ENCODE measurements around the gene THSD7A. TPM values are rescaled to one million over a fixed set of nuclear protein-coding genes. Genes with fewer than 3 reads are reported as not detected.

THSD7A gene
- total RNA-seq, 1 donor from 2014 or later = 8.0 TPM

- DNase-seq (no peak), ATAC-seq (peak; percentile 58)
- H3K4me1 ChIP-seq = no peaks in the 10 kb centered on the region
- no peak overlapping the region for H3K4me3 ChIP-seq
- no peak overlapping the region for H3K27ac ChIP-seq
- intact Hi-C loops (cut with DNase I) = no loop called here
- H3K36me3 ChIP-seq = no peaks in the 10 kb centered on the region
- H3K9me3 ChIP-seq = no peaks in the 10 kb centered on the region
- TF ChIP-seq, protein P1, sequence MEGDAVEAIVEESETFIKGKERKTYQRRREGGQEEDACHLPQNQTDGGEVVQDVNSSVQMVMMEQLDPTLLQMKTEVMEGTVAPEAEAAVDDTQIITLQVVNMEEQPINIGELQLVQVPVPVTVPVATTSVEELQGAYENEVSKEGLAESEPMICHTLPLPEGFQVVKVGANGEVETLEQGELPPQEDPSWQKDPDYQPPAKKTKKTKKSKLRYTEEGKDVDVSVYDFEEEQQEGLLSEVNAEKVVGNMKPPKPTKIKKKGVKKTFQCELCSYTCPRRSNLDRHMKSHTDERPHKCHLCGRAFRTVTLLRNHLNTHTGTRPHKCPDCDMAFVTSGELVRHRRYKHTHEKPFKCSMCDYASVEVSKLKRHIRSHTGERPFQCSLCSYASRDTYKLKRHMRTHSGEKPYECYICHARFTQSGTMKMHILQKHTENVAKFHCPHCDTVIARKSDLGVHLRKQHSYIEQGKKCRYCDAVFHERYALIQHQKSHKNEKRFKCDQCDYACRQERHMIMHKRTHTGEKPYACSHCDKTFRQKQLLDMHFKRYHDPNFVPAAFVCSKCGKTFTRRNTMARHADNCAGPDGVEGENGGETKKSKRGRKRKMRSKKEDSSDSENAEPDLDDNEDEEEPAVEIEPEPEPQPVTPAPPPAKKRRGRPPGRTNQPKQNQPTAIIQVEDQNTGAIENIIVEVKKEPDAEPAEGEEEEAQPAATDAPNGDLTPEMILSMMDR (IDR thresholded peaks at IDR 0.05) = peak; percentile 32
- H3K27me3 ChIP-seq = no peaks in the 10 kb centered on the region
Measured at GRCh38 chr7:11341285-11341944, 490.6 kb downstream of the THSD7A start.

- intact Hi-C loops (cut with DNase I) = no loop called here
- H3K27me3 ChIP-seq = no peaks in the 10 kb centered on the region
- H3K9me3 ChIP-seq = no peaks in the 10 kb centered on the region
- no peak overlapping the region for H3K27ac ChIP-seq
- no peak overlapping the region for H3K4me3 ChIP-seq
- DNase-seq = no peak
- no peaks in the 10 kb centered on the region for H3K4me1 ChIP-seq
- ATAC-seq = no peak
- TF ChIP-seq, protein P1 (IDR thresholded peaks at IDR 0.05) = no peak
- H3K36me3 ChIP-seq = no peaks in the 10 kb centered on the region
Measured at GRCh38 chr7:11336432-11336831, 495.6 kb downstream of the THSD7A start.

- intact Hi-C loops (cut with DNase I) = no loop called here
- ATAC-seq (no peak), DNase-seq (no peak)
- TF ChIP-seq, protein P1 (IDR thresholded peaks at IDR 0.05) = no peak
- H3K9me3 ChIP-seq = no peaks in the 10 kb centered on the region
- no peak overlapping the region for H3K4me3 ChIP-seq
- H3K27me3 ChIP-seq = no peaks in the 10 kb centered on the region
- H3K36me3 ChIP-seq = no peaks in the 10 kb centered on the region
- no peaks in the 10 kb centered on the region for H3K4me1 ChIP-seq
- H3K27ac ChIP-seq = no peak overlapping the region
Measured at GRCh38 chr7:11335947-11336346, 496.1 kb downstream of the THSD7A start.

DNA sequence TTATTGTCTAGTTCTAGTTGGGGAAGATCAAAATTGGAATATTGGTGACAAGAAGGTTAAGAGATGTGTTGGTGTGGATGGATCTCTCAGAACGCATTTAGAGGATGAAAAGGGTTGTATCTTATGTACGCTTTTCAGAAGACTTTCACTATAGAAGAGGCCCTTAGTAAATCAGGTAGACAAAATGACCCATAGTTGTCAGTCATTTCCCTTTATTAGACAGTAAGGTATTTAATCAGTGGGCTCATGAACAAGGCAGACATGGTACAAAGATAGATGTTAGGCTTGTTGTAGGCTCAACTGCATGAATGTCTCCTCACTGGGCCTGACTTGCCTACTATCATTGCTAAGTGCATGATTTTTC, 499.2 kb downstream of the THSD7A start:
- H3K36me3 ChIP-seq = no peaks in the 10 kb centered on the region
- no peaks in the 10 kb centered on the region for H3K27me3 ChIP-seq
- intact Hi-C loops (cut with DNase I) = no loop called here
- H3K27ac ChIP-seq = no peak overlapping the region
- DNase-seq (no peak), ATAC-seq (no peak)
- H3K9me3 ChIP-seq = no peaks in the 10 kb centered on the region
- H3K4me1 ChIP-seq = no peaks in the 10 kb centered on the region
- no peak overlapping the region for H3K4me3 ChIP-seq
- TF ChIP-seq, protein P1 (IDR thresholded peaks at IDR 0.05) = no peak

DNA sequence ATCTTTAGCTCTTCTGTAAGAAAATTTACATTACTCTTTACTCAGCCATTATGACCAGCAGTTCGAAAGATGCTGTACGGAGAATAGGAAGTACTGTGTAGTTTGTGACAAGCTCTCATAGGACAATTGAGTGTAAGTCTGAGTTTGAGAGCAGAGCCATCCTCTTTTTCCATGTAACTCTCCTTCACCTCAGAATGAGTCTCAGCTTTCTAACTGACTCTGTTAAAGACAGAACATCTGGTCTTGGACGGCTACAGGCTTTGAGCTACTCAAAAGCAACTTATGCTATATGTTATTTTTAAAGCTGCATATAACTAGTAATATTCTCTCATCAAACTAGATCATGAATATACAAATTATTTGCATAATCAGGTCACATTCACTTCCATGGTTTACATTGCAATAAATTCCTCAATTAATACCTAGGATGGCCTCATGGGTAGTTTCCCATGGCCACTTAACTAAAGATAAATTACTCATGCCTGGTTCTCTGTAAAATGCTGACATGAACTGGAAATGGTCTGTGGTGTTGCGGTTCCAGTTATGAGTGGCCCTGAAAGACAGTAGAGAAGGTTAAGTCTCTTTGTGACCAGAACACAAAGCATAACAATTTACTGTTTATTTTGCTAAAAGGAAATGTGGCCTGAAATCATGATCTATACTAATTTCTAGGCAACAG, 499.7 kb downstream of the THSD7A start:
- H3K27me3 ChIP-seq = no peaks in the 10 kb centered on the region
- H3K27ac ChIP-seq = no peak overlapping the region
- no peaks in the 10 kb centered on the region for H3K9me3 ChIP-seq
- H3K4me3 ChIP-seq = no peak overlapping the region
- intact Hi-C loops (cut with DNase I) = no loop called here
- no peaks in the 10 kb centered on the region for H3K4me1 ChIP-seq
- DNase-seq (no peak), ATAC-seq (no peak)
- TF ChIP-seq, protein P1 (IDR thresholded peaks at IDR 0.05) = no peak
- H3K36me3 ChIP-seq = no peaks in the 10 kb centered on the region
